ENCODE measurements around the gene CACNA1C.

Gene CACNA1C

DNA sequence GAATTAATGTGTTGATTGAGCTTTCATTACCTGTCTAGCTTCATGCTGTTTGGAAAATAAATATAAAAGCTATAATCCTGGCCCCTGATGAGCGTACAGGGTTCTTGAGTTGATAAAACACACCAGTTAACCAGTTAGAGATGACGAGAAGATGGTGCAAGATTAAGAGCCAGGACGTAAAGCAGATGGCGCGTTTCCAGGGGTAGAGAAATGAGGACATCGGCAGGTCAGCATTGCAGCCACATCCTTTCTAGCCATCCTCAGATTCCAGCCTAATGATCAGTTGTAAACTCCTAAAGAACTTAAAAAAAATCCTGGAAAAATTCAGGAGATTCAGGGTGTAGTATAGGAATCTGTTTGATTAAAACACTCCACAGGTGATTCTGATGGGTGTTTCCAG lies 203.7 kb downstream of the CACNA1C start:
- Histone ChIP-seq H3K4me3 (ENCODE audit: low read depth, low read length) (no peak overlapping the region), H3K27me3 (ENCODE audit: insufficient read depth, low read depth, severe bottlenecking) (no peaks in the 10 kb centered on the region), H3K9me3 (ENCODE audit: severe bottlenecking) (no peaks in the 10 kb centered on the region), H3K27ac (no peak overlapping the region), H3K36me3 (no peaks in the 10 kb centered on the region)
- DNase-seq = no peak
- TF ChIP-seq, protein P1, sequence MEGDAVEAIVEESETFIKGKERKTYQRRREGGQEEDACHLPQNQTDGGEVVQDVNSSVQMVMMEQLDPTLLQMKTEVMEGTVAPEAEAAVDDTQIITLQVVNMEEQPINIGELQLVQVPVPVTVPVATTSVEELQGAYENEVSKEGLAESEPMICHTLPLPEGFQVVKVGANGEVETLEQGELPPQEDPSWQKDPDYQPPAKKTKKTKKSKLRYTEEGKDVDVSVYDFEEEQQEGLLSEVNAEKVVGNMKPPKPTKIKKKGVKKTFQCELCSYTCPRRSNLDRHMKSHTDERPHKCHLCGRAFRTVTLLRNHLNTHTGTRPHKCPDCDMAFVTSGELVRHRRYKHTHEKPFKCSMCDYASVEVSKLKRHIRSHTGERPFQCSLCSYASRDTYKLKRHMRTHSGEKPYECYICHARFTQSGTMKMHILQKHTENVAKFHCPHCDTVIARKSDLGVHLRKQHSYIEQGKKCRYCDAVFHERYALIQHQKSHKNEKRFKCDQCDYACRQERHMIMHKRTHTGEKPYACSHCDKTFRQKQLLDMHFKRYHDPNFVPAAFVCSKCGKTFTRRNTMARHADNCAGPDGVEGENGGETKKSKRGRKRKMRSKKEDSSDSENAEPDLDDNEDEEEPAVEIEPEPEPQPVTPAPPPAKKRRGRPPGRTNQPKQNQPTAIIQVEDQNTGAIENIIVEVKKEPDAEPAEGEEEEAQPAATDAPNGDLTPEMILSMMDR (IDR thresholded peaks at IDR 0.05; ENCODE audit: low read depth, low read length) = no peak

DNA sequence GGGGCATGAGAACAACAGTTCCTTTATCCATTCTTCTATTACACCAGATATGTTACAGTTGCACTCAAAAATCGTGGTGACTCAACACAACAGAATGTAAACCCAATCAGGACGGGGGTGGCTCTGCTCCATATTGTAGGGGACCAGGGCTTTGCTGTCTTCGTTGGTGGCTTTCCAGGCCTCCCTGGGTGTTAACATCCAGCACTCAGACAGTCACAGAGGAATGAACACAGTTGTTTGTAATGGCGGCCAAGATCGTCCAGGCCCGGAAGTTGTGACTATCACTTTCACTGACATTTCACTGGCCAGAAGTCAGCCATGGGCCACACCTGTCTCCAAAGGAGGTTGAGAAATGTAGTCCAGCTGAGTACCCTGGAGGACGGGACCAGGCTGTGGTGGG lies 204.1 kb downstream of the CACNA1C start:
- Histone ChIP-seq H3K9me3 (ENCODE audit: severe bottlenecking) (no peaks in the 10 kb centered on the region), H3K27me3 (ENCODE audit: insufficient read depth, low read depth, severe bottlenecking) (no peaks in the 10 kb centered on the region), H3K4me3 (ENCODE audit: low read depth, low read length) (no peak overlapping the region), H3K27ac (no peak overlapping the region), H3K36me3 (no peaks in the 10 kb centered on the region)
- TF ChIP-seq, protein P1 (IDR thresholded peaks at IDR 0.05; ENCODE audit: low read depth, low read length) = no peak
- no peak for DNase-seq

DNA sequence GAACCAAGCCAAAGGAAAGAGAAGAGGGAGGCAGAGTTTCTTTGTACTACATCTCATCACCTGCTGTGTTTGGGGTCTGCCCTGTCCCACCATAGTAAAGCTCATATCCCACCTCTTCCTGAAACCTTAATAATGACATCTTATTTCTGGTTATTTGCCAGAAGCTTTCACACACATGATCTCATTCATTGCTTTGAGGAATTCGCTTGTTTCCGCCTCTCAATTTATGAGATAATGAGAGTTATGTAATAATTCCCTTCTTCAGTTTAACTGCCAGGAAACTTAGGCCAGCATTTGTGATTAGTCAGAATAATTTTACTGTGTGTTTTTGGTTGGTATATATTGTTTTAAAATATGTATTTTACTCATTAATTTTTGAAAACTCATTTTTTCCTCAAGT lies 205.2 kb downstream of the CACNA1C start:
- TF ChIP-seq, protein P1 (IDR thresholded peaks at IDR 0.05; ENCODE audit: low read depth, low read length) = no peak
- H3K27ac ChIP-seq = no peak overlapping the region
- no peak overlapping the region for H3K4me3 ChIP-seq (ENCODE audit: low read depth, low read length)
- no peaks in the 10 kb centered on the region for H3K9me3 ChIP-seq (ENCODE audit: severe bottlenecking)
- DNase-seq = no peak
- H3K36me3 ChIP-seq = no peaks in the 10 kb centered on the region
- H3K27me3 ChIP-seq (ENCODE audit: insufficient read depth, low read depth, severe bottlenecking) = no peaks in the 10 kb centered on the region

DNA sequence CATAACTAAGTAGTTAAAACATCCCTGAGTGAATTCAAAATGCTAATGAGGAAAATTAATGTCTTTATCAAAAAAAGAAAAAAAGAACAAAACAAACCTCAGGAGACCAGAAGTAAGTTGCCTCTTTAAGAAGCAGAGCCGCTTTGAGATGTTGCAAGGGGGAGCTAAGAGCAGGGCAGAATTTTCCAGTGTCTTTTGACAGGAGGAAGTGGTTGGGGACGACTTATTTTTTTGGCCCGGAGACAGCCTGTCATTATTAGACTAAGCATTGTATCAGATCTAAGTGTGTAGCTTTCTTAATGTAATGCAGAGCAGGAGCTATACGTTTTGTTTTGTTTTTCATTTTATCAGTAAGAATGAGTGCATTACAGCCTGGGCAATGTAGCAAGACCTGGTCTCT lies 206.6 kb downstream of the CACNA1C start:
- Histone ChIP-seq H3K27ac (no peak overlapping the region), H3K9me3 (ENCODE audit: severe bottlenecking) (no peaks in the 10 kb centered on the region), H3K36me3 (no peaks in the 10 kb centered on the region), H3K27me3 (ENCODE audit: insufficient read depth, low read depth, severe bottlenecking) (no peaks in the 10 kb centered on the region), H3K4me3 (ENCODE audit: low read depth, low read length) (no peak overlapping the region)
- TF ChIP-seq, protein P1 (IDR thresholded peaks at IDR 0.05; ENCODE audit: low read depth, low read length) = no peak
- no peak for DNase-seq

DNA sequence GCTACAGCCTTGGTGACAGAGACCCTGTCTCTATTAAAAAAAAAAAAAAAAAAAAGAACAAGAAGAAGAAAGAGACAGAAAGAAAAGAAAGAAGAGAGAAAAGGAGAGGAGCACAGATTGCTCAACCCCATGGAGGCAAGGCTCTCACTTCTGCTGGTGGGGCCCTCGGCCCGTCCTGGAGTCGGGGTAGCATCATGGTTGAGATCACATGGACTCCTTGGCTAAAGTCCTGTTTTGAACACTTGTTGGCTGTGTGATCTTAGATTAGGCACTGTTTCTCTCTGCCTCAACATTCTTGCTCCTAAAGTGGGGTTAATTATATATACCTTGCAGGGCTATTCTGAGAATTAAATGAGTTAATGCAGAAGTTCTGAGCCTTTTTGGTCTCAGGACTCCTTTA lies 207.7 kb downstream of the CACNA1C start:
- Histone ChIP-seq H3K36me3 (no peaks in the 10 kb centered on the region), H3K4me3 (ENCODE audit: low read depth, low read length) (no peak overlapping the region), H3K27ac (no peak overlapping the region), H3K27me3 (ENCODE audit: insufficient read depth, low read depth, severe bottlenecking) (no peaks in the 10 kb centered on the region), H3K9me3 (ENCODE audit: severe bottlenecking) (no peaks in the 10 kb centered on the region)
- TF ChIP-seq, protein P1 (IDR thresholded peaks at IDR 0.05; ENCODE audit: low read depth, low read length) = no peak
- DNase-seq = no peak

DNA sequence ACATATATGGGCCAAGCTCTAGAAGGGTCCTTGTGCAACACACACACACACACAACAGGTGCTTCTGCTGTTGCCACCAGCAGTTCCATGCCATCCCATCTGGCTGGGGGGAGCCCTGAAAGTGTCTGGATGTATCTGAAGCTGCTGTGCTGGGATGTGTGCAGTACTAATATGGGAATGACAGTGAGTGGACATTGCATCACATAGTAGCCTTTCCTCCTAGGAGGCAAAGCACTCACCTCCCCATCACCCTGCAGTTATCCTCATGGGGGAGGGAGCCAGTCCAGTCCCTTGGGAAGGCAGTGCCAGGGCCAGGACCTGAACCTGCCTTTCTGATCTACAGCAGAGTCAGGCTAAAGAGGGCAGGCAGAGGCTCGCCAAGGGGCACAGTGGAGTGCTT lies 208.9 kb downstream of the CACNA1C start:
- DNase-seq = no peak
- Histone ChIP-seq H3K27ac (no peak overlapping the region), H3K9me3 (ENCODE audit: severe bottlenecking) (no peaks in the 10 kb centered on the region), H3K4me3 (ENCODE audit: low read depth, low read length) (no peak overlapping the region), H3K36me3 (no peaks in the 10 kb centered on the region), H3K27me3 (ENCODE audit: insufficient read depth, low read depth, severe bottlenecking) (no peaks in the 10 kb centered on the region)
- TF ChIP-seq, protein P1 (IDR thresholded peaks at IDR 0.05; ENCODE audit: low read depth, low read length) = no peak
